Vagina (tissue), 2 donors: ENCODE results near the gene HOXC5.

ENCODE experiments used
- POLR2AphosphoS5 ChIP-seq, 2 donors: sonication (generic); formaldehyde crosslinking; IDR thresholded peaks; one replicate each; pipeline ENCODE4 v1.9.0; 2017; ENCODE audit warnings: antibody characterized with exemption in 2 of 2, mild to moderate bottlenecking in 2 of 2, low read depth in 1 of 2; ENCODE audit not compliant: insufficient read depth in 1 of 2
- TF ChIP-seq, protein P1 (sequence below), 3 experiments: fragments of 450-650 bp in 2 of 3; fragments of 200-600 bp in 1 of 3; sonication (generic) in 1 of 3; IDR thresholded peaks; one replicate each; pipeline ENCODE4 v1.5.1; 2017 to 2019; ENCODE audit warnings: antibody characterized with exemption in 3 of 3, mild to moderate bottlenecking in 2 of 3, moderate library complexity in 2 of 3

GRCh38 chr12:53996240-53997203 is 36.3 kb upstream of the HOXC5 start:
- TF ChIP-seq, protein P1, sequence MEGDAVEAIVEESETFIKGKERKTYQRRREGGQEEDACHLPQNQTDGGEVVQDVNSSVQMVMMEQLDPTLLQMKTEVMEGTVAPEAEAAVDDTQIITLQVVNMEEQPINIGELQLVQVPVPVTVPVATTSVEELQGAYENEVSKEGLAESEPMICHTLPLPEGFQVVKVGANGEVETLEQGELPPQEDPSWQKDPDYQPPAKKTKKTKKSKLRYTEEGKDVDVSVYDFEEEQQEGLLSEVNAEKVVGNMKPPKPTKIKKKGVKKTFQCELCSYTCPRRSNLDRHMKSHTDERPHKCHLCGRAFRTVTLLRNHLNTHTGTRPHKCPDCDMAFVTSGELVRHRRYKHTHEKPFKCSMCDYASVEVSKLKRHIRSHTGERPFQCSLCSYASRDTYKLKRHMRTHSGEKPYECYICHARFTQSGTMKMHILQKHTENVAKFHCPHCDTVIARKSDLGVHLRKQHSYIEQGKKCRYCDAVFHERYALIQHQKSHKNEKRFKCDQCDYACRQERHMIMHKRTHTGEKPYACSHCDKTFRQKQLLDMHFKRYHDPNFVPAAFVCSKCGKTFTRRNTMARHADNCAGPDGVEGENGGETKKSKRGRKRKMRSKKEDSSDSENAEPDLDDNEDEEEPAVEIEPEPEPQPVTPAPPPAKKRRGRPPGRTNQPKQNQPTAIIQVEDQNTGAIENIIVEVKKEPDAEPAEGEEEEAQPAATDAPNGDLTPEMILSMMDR (IDR thresholded peaks at IDR 0.05), result no peak
- no peak for TF ChIP-seq POLR2AphosphoS5 (IDR thresholded peaks at IDR 0.05; ENCODE audit: insufficient read depth in 1 of 2, low read depth in 1 of 2)
